Fibroblast of mammary gland (primary cell): ENCODE results near the gene CDH22.

Source experiments
- DNase-seq: peaks from one replicate; pipeline ENCODE4 v3.0.0-alpha.2; 2010; ENCODE audit warnings: low read depth
- H3K4me3 ChIP-seq: 2 replicates; pipeline ENCODE4 v1.5.1; 2011; ENCODE audit warnings: low read depth, mild to moderate bottlenecking, low read length, moderate library complexity; ENCODE audit not compliant: control insufficient read depth
- TF ChIP-seq, protein P1 (sequence below): conservative IDR thresholded peaks from 2 replicates; pipeline ENCODE4 v1.5.1; 2011; ENCODE audit warnings: low read depth, low read length, inconsistent platforms; ENCODE audit not compliant: control insufficient read depth, insufficient read depth

CDH22 gene

DNA sequence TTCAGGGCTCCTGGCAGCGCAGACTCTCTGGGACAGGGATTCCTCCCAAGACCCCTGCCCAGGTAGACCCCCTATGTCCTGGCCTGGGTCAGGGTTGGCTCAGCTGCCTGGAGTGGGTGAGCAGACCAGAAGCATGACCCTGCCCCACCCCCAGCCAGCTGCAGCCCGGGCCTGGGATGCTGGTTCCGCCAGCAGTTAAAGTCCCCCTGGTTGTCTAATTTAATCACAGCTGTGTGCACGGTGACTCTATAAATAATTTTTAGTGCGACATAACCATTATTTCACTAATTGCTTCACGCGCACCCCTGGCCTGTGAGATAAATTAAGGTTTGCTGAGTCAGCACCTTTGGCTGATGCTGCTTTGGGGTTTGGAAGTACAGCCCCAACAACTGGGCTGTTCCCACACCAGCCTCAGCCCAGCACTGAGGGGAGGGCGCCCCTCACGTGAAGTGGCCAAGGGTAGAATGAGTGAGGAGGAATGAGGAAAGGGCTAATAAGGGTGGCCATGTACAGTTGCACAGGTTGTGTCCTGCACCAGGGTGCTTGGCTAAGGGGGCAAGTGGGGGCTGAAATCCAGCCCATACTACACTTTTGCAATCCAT is 26.1 kb upstream of the CDH22 start:
- H3K4me3 ChIP-seq = no peak overlapping the region
- no peak for DNase-seq
- TF ChIP-seq, protein P1, sequence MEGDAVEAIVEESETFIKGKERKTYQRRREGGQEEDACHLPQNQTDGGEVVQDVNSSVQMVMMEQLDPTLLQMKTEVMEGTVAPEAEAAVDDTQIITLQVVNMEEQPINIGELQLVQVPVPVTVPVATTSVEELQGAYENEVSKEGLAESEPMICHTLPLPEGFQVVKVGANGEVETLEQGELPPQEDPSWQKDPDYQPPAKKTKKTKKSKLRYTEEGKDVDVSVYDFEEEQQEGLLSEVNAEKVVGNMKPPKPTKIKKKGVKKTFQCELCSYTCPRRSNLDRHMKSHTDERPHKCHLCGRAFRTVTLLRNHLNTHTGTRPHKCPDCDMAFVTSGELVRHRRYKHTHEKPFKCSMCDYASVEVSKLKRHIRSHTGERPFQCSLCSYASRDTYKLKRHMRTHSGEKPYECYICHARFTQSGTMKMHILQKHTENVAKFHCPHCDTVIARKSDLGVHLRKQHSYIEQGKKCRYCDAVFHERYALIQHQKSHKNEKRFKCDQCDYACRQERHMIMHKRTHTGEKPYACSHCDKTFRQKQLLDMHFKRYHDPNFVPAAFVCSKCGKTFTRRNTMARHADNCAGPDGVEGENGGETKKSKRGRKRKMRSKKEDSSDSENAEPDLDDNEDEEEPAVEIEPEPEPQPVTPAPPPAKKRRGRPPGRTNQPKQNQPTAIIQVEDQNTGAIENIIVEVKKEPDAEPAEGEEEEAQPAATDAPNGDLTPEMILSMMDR = no peak

DNA sequence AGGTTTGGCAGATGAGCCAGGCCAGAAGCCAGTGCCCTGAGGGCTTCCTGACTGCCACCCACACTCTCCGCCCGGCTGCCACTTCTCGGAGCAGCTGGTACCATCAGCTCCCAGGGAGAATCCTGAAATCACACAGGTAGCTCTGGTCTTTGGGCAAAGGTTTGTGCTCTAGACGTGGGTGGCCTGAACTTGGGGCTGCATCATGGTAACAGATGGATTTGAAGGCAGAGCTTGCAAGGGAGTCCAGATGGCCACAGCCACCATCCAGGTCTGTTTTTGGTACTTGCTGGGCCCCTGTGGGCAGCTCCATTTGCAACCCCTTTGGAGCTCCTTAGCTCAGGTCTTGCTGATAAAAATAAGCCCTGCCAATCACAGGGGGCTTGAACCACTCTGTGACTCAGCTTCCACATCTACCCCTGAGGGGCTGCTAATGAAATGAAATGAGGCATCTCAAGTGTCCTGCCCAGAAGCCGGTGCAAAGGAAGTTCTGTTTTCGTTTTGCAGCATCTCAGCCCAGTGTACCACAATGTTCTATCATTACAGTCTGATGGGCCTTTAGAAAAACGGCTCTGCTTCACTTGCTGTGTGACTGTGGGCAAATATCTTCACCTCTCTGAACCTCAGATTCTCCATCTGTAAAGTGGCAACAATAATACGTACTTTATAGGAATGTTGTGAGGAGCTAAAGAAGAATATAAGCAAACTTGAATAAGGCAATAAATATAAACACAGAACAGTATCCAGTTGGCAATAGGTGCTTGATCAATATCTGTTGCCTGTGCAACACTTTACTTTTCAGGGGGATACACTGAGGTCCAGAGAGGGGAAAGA is 25.1 kb upstream of the CDH22 start:
- no peak for DNase-seq
- TF ChIP-seq, protein P1 = no peak
- no peak overlapping the region for H3K4me3 ChIP-seq

DNA sequence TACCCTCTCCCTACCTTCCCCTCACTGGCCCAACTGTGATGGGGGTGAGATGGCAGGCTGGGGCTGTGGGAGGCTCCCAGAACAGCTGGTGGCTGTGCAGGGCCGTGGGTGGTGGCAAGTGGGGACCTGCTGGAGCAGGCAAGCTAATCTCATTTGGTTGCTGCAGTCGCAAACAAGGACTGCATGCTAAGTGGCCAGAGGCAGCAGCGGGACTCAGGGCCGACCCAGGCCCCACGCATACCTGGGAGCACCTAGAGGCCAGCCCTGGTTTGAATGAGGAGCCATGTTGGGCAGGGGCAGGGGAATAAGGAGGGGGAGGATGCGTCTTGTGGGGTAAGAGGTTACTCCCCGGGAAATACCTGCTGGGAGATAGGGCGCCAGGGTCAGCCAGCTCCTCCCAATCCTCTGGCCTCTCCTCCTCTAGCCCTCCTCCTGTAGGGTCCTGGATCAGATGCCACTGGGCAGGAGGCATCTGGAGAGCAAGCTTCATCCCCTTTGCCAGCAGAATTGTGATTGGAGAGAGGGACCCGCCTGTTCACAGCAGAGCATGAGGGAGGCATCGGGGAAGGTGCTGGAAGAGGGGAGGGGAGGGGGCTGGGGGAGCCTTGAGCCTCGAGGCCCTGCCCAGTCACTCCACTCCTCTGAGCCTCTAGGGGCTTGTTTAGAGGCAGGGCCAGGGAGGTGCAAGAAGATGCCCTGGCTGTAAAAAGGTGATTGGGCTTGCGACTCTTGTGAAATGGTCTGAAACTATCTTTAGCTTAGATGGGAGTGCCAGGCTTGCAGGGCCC is 24.3 kb upstream of the CDH22 start:
- no peak overlapping the region for H3K4me3 ChIP-seq
- no peak for DNase-seq
- TF ChIP-seq, protein P1 = no peak

DNA sequence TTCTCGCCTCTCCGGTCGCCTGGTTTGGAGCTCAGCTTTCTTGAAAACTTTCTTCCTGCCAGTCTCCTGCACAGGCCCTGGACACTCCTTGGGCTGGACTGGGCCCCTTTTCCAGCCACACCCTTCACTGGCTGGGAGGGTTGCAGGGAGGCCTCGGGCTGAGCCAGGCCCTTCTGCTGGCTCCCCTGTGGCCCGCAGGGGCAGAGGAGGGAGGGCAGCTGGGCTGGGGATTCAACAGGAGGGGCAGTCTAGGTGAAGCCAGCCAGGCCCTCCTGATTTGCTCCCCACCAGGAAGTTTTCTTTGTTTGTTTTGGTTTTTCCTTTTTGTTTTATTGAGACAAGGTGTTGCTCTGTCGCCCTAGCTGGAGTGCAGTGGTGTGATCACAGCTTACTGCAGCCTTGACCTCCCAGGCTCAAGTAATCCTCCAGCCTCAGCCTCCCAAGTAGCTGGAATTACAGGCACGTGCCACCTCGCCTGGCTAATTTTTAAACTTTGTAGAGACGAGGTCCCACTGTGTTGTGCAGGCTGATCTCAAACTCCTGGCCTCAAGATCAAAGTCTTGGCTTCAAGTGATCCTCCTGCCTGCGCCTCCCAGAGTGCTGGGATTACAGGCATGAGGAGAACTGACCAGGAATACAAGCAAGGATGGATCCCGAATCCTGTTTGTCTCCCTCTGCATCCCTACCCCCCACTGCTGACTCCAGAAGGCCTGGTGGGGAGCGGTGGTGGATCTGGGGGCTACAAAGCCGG is 23.5 kb upstream of the CDH22 start:
- TF ChIP-seq, protein P1 = no peak
- H3K4me3 ChIP-seq = no peak overlapping the region
- no peak for DNase-seq

DNA sequence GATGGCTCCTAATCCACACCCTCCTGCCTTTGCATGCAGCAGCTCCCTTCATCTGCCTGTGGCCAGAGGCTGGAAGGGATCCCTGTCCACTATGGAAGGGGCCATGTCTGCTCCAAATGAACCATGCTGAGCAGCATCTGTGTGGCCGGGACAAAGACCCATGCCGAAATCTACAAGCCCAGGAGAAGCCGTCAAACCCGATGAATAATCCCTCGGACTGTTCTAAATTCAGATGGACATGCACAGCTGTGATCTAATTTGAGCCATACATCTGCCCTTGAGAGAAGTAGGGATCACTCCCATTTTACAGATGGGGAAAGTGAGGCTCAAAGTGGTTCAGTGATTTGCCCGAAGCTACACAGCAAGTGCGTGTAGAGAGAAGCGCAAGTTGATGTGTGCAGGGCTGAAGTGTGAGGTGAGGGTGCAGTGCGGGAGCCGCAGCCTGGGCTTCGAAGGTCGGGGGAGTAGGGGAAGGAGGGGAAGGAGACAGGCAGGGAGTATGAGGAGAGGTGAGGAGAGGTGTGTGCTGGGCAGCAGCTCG is 22.6 kb upstream of the CDH22 start:
- no peak for DNase-seq
- no peak overlapping the region for H3K4me3 ChIP-seq
- TF ChIP-seq, protein P1 = no peak
